Measurements from ENCODE around the gene ASCC3.

ASCC3 gene

GRCh38 chr6:100613656-100614055 is 267.5 kb downstream of the ASCC3 start:
- DNase-seq (ENCODE audit: insufficient read length, low spot score): no peak
- no peak for FAIRE-seq

GRCh38 chr6:100612094-100612493 is 269.0 kb downstream of the ASCC3 start:
- no peak for FAIRE-seq
- no peak for DNase-seq (ENCODE audit: insufficient read length, low spot score)

- DNase-seq (ENCODE audit: insufficient read length, low spot score) (no peak), FAIRE-seq (peak; percentile 31)
These were observed 281.9 kb downstream of the ASCC3 start for GRCh38 chr6:100599088-100599770.

GRCh38 chr6:100595456-100595855 is 285.7 kb downstream of the ASCC3 start:
- DNase-seq (ENCODE audit: insufficient read length, low spot score): no peak
- no peak for FAIRE-seq

- DNase-seq (ENCODE audit: insufficient read length, low spot score): no peak
- no peak for FAIRE-seq
These were observed 287.6 kb downstream of the ASCC3 start for GRCh38 chr6:100593522-100593921.

GRCh38 chr6:100592929-100593328 is 288.2 kb downstream of the ASCC3 start:
- FAIRE-seq (no peak), DNase-seq (ENCODE audit: insufficient read length, low spot score) (no peak)

GRCh38 chr6:100577425-100577824 is 303.7 kb downstream of the ASCC3 start:
- FAIRE-seq (no peak), DNase-seq (ENCODE audit: insufficient read length, low spot score) (no peak)

- peak; percentile 14 for FAIRE-seq
- no peak for DNase-seq (ENCODE audit: insufficient read length, low spot score)
These were observed 305.2 kb downstream of the ASCC3 start for GRCh38 chr6:100575921-100576320.

GRCh38 chr6:100574836-100575235 is 306.3 kb downstream of the ASCC3 start:
- DNase-seq (ENCODE audit: insufficient read length, low spot score) (no peak), FAIRE-seq (no peak)

- FAIRE-seq (no peak), DNase-seq (ENCODE audit: insufficient read length, low spot score) (no peak)
These were observed 308.0 kb downstream of the ASCC3 start for GRCh38 chr6:100573166-100573565.

GRCh38 chr6:100568255-100568654 is 312.9 kb downstream of the ASCC3 start:
- DNase-seq (ENCODE audit: insufficient read length, low spot score) (no peak), FAIRE-seq (no peak)

- no peak for DNase-seq (ENCODE audit: insufficient read length, low spot score)
- no peak for FAIRE-seq
These were observed 314.6 kb downstream of the ASCC3 start for GRCh38 chr6:100566563-100566962.

GRCh38 chr6:100565439-100566104 is 315.6 kb downstream of the ASCC3 start:
- DNase-seq (ENCODE audit: insufficient read length, low spot score): no peak
- FAIRE-seq: no peak

GRCh38 chr6:100559859-100560258 is 321.3 kb downstream of the ASCC3 start:
- DNase-seq (ENCODE audit: insufficient read length, low spot score) (no peak), FAIRE-seq (no peak)

GRCh38 chr6:100554228-100554627 is 326.9 kb downstream of the ASCC3 start:
- FAIRE-seq: no peak

GRCh38 chr6:100553243-100553642 is 327.9 kb downstream of the ASCC3 start:
- DNase-seq (ENCODE audit: insufficient read length, low spot score) (no peak), FAIRE-seq (peak; percentile 76)

More at GRCh38 chr6:100554228-100554627, 326.9 kb downstream of the ASCC3 start:
- DNase-seq (ENCODE audit: insufficient read length, low spot score): no peak

- FAIRE-seq (no peak), DNase-seq (ENCODE audit: insufficient read length, low spot score) (no peak)
These were observed 331.5 kb downstream of the ASCC3 start for GRCh38 chr6:100549406-100550167.

- DNase-seq (ENCODE audit: insufficient read length, low spot score): no peak
- FAIRE-seq: no peak
These were observed 343.0 kb downstream of the ASCC3 start for GRCh38 chr6:100538086-100538485.

- FAIRE-seq (no peak), DNase-seq (ENCODE audit: insufficient read length, low spot score) (no peak)
These were observed 362.5 kb downstream of the ASCC3 start for GRCh38 chr6:100518588-100518987.

- FAIRE-seq: no peak
- DNase-seq (ENCODE audit: insufficient read length, low spot score): no peak
These were observed 363.5 kb downstream of the ASCC3 start for GRCh38 chr6:100517633-100518032.

- DNase-seq (ENCODE audit: insufficient read length, low spot score) (no peak), FAIRE-seq (no peak)
These were observed 364.0 kb downstream of the ASCC3 start for GRCh38 chr6:100517106-100517505.

GRCh38 chr6:100514660-100515059 is 366.5 kb downstream of the ASCC3 start:
- no peak for DNase-seq (ENCODE audit: insufficient read length, low spot score)
- no peak for FAIRE-seq

All from GM19239 (cell line).